Hepatocyte (in vitro differentiated cells): ENCODE results near the gene SYNE2.

Experiments
- CTCF ChIP-seq: fragments of 200-600 bp; sonication (generic); IDR thresholded peaks from 2 replicates; pipeline ENCODE4 v1.5.1; 2016; ENCODE audit warnings: antibody characterized with exemption, mild to moderate bottlenecking; ENCODE audit not compliant: poor library complexity
- EZH2 ChIP-seq: fragments of 200-600 bp; sonication (generic); IDR thresholded peaks from 2 replicates; pipeline ENCODE4 v1.6.1; 2016; ENCODE audit warnings: antibody characterized with exemption, mild to moderate bottlenecking, borderline replicate concordance

- TF ChIP-seq CTCF (no peak), EZH2 (no peak)
These were observed 394.4 kb downstream of the SYNE2 start for GRCh38 chr14:64247195-64247594.
